Sigmoid colon (tissue), 4 donors: ENCODE measurements around the gene NOTCH3.

Source experiments
- EP300 ChIP-seq, 4 donors: sonication (generic); formaldehyde crosslinking; IDR thresholded peaks; one replicate each; pipeline ENCODE4 v1.6.1; 2017; ENCODE audit warnings: antibody characterized with exemption in 4 of 4
- POLR2A ChIP-seq, 2 donors: fragments of 450-650 bp; IDR thresholded peaks; one replicate each; pipeline ENCODE4 v1.6.1; 2016; ENCODE audit warnings: antibody characterized with exemption in 2 of 2, mild to moderate bottlenecking in 2 of 2, moderate library complexity in 2 of 2
- POLR2AphosphoS5 ChIP-seq, 4 donors: sonication (generic); formaldehyde crosslinking; IDR thresholded peaks; one replicate each; pipeline ENCODE4 v1.6.1; 2017; ENCODE audit warnings: antibody characterized with exemption in 4 of 4
- TF ChIP-seq, protein P1 (sequence below), 4 experiments: fragments of 450-650 bp in 3 of 4; fragments of 200-600 bp in 1 of 4; IDR thresholded peaks; one replicate each; pipeline ENCODE4 v1.5.1; 2016 to 2019; ENCODE audit warnings: antibody characterized with exemption in 4 of 4, mild to moderate bottlenecking in 3 of 4, moderate library complexity in 2 of 4

DNA sequence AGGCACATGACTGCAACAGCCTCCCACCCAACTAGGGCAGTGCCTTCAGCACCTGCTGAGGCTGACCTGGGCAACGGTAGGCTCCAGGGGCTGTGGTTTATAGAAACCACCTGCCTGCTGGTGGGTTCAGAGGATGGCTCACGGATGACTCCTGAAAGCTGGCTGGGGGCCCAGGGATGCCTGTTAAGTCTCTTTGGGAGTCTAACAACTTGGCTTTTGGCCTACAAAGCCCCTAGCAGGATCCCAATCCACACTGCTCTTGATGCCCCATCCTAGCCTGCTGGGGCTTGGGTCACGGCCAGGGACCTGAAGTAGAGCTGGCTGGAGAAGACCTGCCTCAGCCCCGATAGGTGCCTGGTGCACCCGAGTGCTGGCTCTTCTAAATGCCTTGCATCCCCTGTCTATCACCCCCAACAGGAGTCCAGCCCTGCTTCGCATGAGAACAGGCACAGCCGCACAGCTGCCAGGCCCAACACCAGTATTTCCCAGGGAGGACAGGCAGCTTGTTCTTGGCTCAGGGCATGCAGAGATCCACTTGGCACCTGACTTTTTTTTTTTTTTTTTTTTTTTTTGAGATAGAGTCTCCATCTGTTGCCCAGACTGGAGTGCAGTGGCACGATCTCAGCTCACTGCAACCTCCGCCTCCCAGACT is 40.6 kb upstream of the NOTCH3 start:
- TF ChIP-seq, protein P1, sequence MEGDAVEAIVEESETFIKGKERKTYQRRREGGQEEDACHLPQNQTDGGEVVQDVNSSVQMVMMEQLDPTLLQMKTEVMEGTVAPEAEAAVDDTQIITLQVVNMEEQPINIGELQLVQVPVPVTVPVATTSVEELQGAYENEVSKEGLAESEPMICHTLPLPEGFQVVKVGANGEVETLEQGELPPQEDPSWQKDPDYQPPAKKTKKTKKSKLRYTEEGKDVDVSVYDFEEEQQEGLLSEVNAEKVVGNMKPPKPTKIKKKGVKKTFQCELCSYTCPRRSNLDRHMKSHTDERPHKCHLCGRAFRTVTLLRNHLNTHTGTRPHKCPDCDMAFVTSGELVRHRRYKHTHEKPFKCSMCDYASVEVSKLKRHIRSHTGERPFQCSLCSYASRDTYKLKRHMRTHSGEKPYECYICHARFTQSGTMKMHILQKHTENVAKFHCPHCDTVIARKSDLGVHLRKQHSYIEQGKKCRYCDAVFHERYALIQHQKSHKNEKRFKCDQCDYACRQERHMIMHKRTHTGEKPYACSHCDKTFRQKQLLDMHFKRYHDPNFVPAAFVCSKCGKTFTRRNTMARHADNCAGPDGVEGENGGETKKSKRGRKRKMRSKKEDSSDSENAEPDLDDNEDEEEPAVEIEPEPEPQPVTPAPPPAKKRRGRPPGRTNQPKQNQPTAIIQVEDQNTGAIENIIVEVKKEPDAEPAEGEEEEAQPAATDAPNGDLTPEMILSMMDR (IDR thresholded peaks at IDR 0.05): no peak
- no peak for TF ChIP-seq POLR2AphosphoS5 (IDR thresholded peaks at IDR 0.05)
- no peak for TF ChIP-seq POLR2A (IDR thresholded peaks at IDR 0.05)
- no peak for TF ChIP-seq EP300 (IDR thresholded peaks at IDR 0.05)
